GM23338 (cell line): ENCODE measurements around the gene IDE. TPM values are rescaled to one million over a fixed set of nuclear protein-coding genes. Genes with fewer than 3 reads are reported as not detected.

Experiments
- ATAC-seq: fragments of 200-7000 bp; cut with Tn5 transposase; 3 replicates; pipeline ENCODE4 v1.9.1; 2020
- DNase-seq: peaks from one replicate; pipeline ENCODE4 v3.0.0-alpha.2; 2015; ENCODE audit warnings: low spot score
- H2AFZ ChIP-seq: fragments of 200-600 bp; sonication (generic); 2 replicates; pipeline ENCODE4 v1.8.0; 2016; ENCODE audit warnings: antibody characterized with exemption, mild to moderate bottlenecking, moderate library complexity
- H3F3A ChIP-seq: fragments of 200-600 bp; sonication (generic); replicated peaks from 2 replicates; pipeline ENCODE4 v1.8.0; 2017; ENCODE audit warnings: antibody characterized with exemption, mixed run types, low read depth
- H3K27ac ChIP-seq: fragments of 200-600 bp; sonication (generic); 2 replicates; pipeline ENCODE4 v1.6.1; 2016; ENCODE audit warnings: low read depth
- H3K27me3 ChIP-seq: fragments of 200-600 bp; sonication (generic); 2 replicates; pipeline ENCODE4 v1.8.0; 2016; ENCODE audit warnings: mild to moderate bottlenecking, mixed run types, moderate library complexity; ENCODE audit not compliant: insufficient read depth
- H3K36me3 ChIP-seq: fragments of 200-600 bp; sonication (generic); 2 replicates; pipeline ENCODE4 v1.8.0; 2016; ENCODE audit warnings: mild to moderate bottlenecking; ENCODE audit not compliant: insufficient read depth
- H3K4me1 ChIP-seq: fragments of 200-600 bp; sonication (generic); 2 replicates; pipeline ENCODE4 v1.8.0; 2016; ENCODE audit warnings: mild to moderate bottlenecking, moderate library complexity; ENCODE audit not compliant: insufficient read depth
- H3K4me2 ChIP-seq: fragments of 200-600 bp; sonication (generic); 2 replicates; pipeline ENCODE4 v1.7.1; 2017; ENCODE audit warnings: mixed run types
- H3K4me3 ChIP-seq: fragments of 200-600 bp; sonication (generic); 2 replicates; pipeline ENCODE4 v1.6.1; 2016; ENCODE audit warnings: mixed run types
- H3K79me2 ChIP-seq: fragments of 200-600 bp; sonication (generic); replicated peaks from 2 replicates; pipeline ENCODE4 v1.8.0; 2017; ENCODE audit warnings: mild to moderate bottlenecking; ENCODE audit not compliant: insufficient read depth
- H3K9me2 ChIP-seq: fragments of 200-600 bp; sonication (generic); 2 replicates; pipeline ENCODE4 v1.8.0; 2017; ENCODE audit not compliant: insufficient read depth
- H4K20me1 ChIP-seq: fragments of 200-600 bp; sonication (generic); replicated peaks from 2 replicates; pipeline ENCODE4 v1.8.0; 2017; ENCODE audit warnings: mild to moderate bottlenecking; ENCODE audit not compliant: insufficient read depth
- H3K27ac Mint-ChIP-seq: 2 replicates; pipeline ENCODE4 v1.8.0; 2020; ENCODE audit warnings: inconsistent platforms, mild to moderate bottlenecking, moderate library complexity, mixed read lengths
- H3K27me3 Mint-ChIP-seq: 3 replicates; pipeline ENCODE4 v1.8.0; 2022; ENCODE audit warnings: low read depth, mild to moderate bottlenecking, moderate library complexity, mixed read lengths, inconsistent platforms; ENCODE audit not compliant: insufficient read depth, poor library complexity
- H3K36me3 Mint-ChIP-seq: 3 replicates; pipeline ENCODE4 v1.8.0; 2021; ENCODE audit warnings: low read depth, mild to moderate bottlenecking, inconsistent platforms, moderate library complexity, mixed read lengths
- H3K4me1 Mint-ChIP-seq: 3 replicates; pipeline ENCODE4 v1.8.0; 2020; ENCODE audit warnings: mild to moderate bottlenecking, inconsistent platforms, mixed read lengths
- H3K4me3 Mint-ChIP-seq: 3 replicates; pipeline ENCODE4 v1.8.0; 2021; ENCODE audit warnings: moderate library complexity, mild to moderate bottlenecking, inconsistent platforms, mixed read lengths
- H3K9me3 Mint-ChIP-seq: 3 replicates; pipeline ENCODE4 v1.8.0; 2020; ENCODE audit warnings: moderate library complexity, mild to moderate bottlenecking, inconsistent platforms, mixed read lengths
- CREB1 ChIP-seq: fragments of 250-450 bp; sonication (Bioruptor Pico); IDR thresholded peaks from 2 replicates; pipeline ENCODE4 v1.5.0; 2020; ENCODE audit warnings: low read depth, mild to moderate bottlenecking, moderate library complexity
- EZH2 ChIP-seq: fragments of 200-600 bp; sonication (generic); IDR thresholded peaks from one replicate; pipeline ENCODE4 v1.8.0; 2017; ENCODE audit warnings: antibody characterized with exemption, mild to moderate bottlenecking, low read depth; ENCODE audit not compliant: unreplicated experiment
- EZH2phosphoT487 ChIP-seq: fragments of 200-600 bp; sonication (generic); IDR thresholded peaks from one replicate; pipeline ENCODE4 v1.8.1; 2018; ENCODE audit warnings: antibody characterized with exemption; ENCODE audit not compliant: unreplicated experiment
- JUNB ChIP-seq: IDR thresholded peaks from one replicate; pipeline ENCODE4 v1.6.1; 2016; ENCODE audit warnings: antibody characterized with exemption; ENCODE audit not compliant: unreplicated experiment
- NANOG ChIP-seq: IDR thresholded peaks from 2 replicates; pipeline ENCODE4 v1.6.1; 2016; ENCODE audit warnings: antibody characterized with exemption, borderline replicate concordance
- POLR2AphosphoS5 ChIP-seq: IDR thresholded peaks from 2 replicates; pipeline ENCODE4 v1.6.1; 2016; ENCODE audit warnings: antibody characterized with exemption, low read depth
- STAT1 ChIP-seq: IDR thresholded peaks from one replicate; pipeline ENCODE4 v1.6.1; 2016; ENCODE audit warnings: antibody characterized with exemption; ENCODE audit not compliant: unreplicated experiment
- ZNF114 ChIP-seq: fragments of 250-450 bp; sonication (Bioruptor Pico); IDR thresholded peaks from 2 replicates; pipeline ENCODE4 v1.5.0; 2020; ENCODE audit warnings: mild to moderate bottlenecking, moderate library complexity
- ZNF331 ChIP-seq: fragments of 250-450 bp; sonication (Bioruptor Pico); IDR thresholded peaks from 2 replicates; pipeline ENCODE4 v1.5.0; 2020; ENCODE audit warnings: low read depth, mild to moderate bottlenecking, moderate library complexity
- polyA plus RNA-seq: library from polyadenylated mRNA; unstranded; fragments of >200 nt; fragmentation: Nextera tagmentation; extraction: Ambion mirVana; gene quantifications from 2 replicates; pipeline ENCODE4 v1.2.1, GENCODE V29; 2016
- total RNA-seq: library from RNA; depleted of rRNA; stranded (reverse); fragments of >200 nt; shearing (Covaris generic); gene quantifications from 2 replicates; pipeline ENCODE4 v1.2.3, GENCODE V29; 2014
- TF ChIP-seq, protein P1 (sequence below), 2 experiments: fragments of 200-600 bp in 1 of 2; sonication (generic) in 1 of 2; conservative IDR thresholded peaks; 2 replicates each; pipeline versions ENCODE4 v1.5.1 to v1.6.1; 2016 to 2017; ENCODE audit warnings: antibody characterized with exemption in 2 of 2, low read depth in 2 of 2, mild to moderate bottlenecking in 2 of 2, moderate library complexity in 1 of 2
- TF ChIP-seq, protein P2 (sequence below): IDR thresholded peaks from 2 replicates; pipeline ENCODE4 v1.6.1; 2016; ENCODE audit warnings: antibody characterized with exemption

IDE gene
- total and polyA plus RNA-seq, 2 experiments from 2014 or later: 12.9 to 36.3 TPM

- no peak for TF ChIP-seq EZH2phosphoT487
- TF ChIP-seq, protein P1, sequence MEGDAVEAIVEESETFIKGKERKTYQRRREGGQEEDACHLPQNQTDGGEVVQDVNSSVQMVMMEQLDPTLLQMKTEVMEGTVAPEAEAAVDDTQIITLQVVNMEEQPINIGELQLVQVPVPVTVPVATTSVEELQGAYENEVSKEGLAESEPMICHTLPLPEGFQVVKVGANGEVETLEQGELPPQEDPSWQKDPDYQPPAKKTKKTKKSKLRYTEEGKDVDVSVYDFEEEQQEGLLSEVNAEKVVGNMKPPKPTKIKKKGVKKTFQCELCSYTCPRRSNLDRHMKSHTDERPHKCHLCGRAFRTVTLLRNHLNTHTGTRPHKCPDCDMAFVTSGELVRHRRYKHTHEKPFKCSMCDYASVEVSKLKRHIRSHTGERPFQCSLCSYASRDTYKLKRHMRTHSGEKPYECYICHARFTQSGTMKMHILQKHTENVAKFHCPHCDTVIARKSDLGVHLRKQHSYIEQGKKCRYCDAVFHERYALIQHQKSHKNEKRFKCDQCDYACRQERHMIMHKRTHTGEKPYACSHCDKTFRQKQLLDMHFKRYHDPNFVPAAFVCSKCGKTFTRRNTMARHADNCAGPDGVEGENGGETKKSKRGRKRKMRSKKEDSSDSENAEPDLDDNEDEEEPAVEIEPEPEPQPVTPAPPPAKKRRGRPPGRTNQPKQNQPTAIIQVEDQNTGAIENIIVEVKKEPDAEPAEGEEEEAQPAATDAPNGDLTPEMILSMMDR (conservative IDR thresholded peaks at IDR 0.05; ENCODE audit: low read depth in 2 of 2): no peak
- TF ChIP-seq, protein P2, sequence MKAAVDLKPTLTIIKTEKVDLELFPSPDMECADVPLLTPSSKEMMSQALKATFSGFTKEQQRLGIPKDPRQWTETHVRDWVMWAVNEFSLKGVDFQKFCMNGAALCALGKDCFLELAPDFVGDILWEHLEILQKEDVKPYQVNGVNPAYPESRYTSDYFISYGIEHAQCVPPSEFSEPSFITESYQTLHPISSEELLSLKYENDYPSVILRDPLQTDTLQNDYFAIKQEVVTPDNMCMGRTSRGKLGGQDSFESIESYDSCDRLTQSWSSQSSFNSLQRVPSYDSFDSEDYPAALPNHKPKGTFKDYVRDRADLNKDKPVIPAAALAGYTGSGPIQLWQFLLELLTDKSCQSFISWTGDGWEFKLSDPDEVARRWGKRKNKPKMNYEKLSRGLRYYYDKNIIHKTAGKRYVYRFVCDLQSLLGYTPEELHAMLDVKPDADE: no peak
- no peak for TF ChIP-seq POLR2AphosphoS5
- no peak for TF ChIP-seq JUNB
- TF ChIP-seq STAT1: no peak
- no peak for TF ChIP-seq EZH2
- TF ChIP-seq ZNF114 (CRISPR knock-in tag): no peak
These were observed 649 bp downstream of the IDE start (continued) for GRCh38 chr10:92573091-92573797.

DNA sequence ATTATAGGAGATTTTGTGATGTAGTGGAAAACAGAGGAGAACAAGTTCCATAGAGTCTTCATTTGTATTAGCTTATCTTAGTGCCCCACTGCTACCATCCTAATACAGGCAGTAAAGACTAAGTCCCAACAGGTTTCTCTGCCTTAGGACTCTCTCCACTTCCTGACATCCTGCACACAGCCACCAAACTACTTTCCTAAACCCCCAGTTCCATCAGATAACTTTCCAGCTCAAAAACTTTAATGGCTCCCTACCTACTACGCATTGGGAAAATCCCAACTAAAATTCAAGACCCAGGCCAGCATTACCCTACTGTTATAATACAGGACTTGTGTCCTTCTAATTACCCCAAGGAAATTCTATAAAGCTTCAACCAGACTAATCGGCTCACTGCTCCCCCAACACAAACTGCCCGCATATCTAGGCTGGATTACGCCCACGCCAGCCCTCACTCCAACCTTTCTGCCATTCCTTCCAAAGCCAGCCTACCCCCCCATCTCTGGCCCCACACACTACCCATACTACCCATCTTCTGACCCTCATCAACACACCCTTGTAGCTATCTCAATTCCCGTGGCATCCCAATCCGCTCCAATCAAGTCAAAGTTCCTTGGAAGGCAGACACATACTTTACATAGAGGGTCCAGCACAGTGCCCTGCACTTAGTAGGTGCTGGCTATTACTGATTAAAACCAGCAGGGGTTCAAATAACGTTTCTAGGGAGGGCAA is 1.4 kb downstream of the IDE start:
- Histone ChIP-seq H3K4me1 (peaks cover 27% of the 10 kb centered on the region), H2AFZ (peak overlapping the region; percentile 85), H3K27ac (no peak overlapping the region), H4K20me1 (peaks cover 21% of the 10 kb centered on the region), H3F3A (peaks cover 7% of the 10 kb centered on the region; the same call in 1 of the 2 replicates), H3K4me3 (peak overlapping the region; percentile 94), H3K4me2 (peak overlapping the region; percentile 75), H3K36me3 (no peaks in the 10 kb centered on the region), H3K27me3 (peaks cover 9% of the 10 kb centered on the region), H3K9me2 (no peaks in the 10 kb centered on the region), H3K79me2 (peaks cover 57% of the 10 kb centered on the region)
- peaks cover 30% of the 10 kb centered on the region for H3K4me1 Mint-ChIP-seq
- ATAC-seq: no peak
- no peaks in the 10 kb centered on the region for H3K9me3 Mint-ChIP-seq
- H3K27me3 Mint-ChIP-seq: peaks cover 4% of the 10 kb centered on the region
- no peak overlapping the region; the same call in 1 of the 2 replicates for H3K27ac Mint-ChIP-seq
- peaks cover 11% of the 10 kb centered on the region; the same call in 1 of the 3 replicates for H3K36me3 Mint-ChIP-seq
- no peak for DNase-seq
- peak overlapping the region; percentile 71 for H3K4me3 Mint-ChIP-seq
- TF ChIP-seq ZNF114 (CRISPR knock-in tag): no peak
- TF ChIP-seq EZH2phosphoT487: no peak
- TF ChIP-seq CREB1: no peak
- TF ChIP-seq JUNB: no peak
- no peak for TF ChIP-seq POLR2AphosphoS5
- TF ChIP-seq EZH2: no peak
- TF ChIP-seq, protein P1 (conservative IDR thresholded peaks at IDR 0.05; ENCODE audit: low read depth in 2 of 2): no peak
- TF ChIP-seq, protein P2: no peak
- TF ChIP-seq NANOG: no peak
- no peak for TF ChIP-seq ZNF331 (CRISPR knock-in tag)
